Amniotic epithelial cell (primary cell): ENCODE data around the gene ACKR2.
A peak's percentile ranks its signal among the peaks of the same experiment; 100 is the strongest.

Experiments used
- DNase-seq: peaks from one replicate; pipeline ENCODE4 v3.0.0-alpha.2; 2010; ENCODE audit warnings: low read depth

The ACKR2 gene

GRCh38 chr3:42887084-42887483 is 77.8 kb downstream of the ACKR2 start:
- no peak for DNase-seq

- DNase-seq = no peak
Measured at GRCh38 chr3:42891042-42891441, 81.8 kb downstream of the ACKR2 start.

DNA sequence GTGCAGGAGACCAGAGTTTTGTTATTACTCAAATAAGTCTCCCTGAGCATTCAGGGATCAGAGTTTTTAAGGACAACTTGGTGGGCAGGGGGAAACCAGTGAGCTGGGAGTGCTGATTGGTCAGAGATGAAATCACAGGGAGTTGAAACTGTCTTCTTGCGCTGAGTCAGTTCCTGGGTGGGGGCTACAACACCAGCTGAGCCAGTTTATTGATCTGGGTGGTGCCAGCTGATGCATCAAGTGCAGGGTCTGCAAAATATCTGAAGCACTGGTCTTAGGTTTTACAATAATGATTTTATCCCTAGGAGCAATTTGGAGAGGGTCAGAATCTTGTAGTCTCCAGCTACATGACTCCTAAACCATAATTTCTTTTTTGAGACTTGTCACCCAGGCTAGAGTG is 82.9 kb downstream of the ACKR2 start:
- DNase-seq = peak; percentile 27

GRCh38 chr3:42892807-42893206 is 83.6 kb downstream of the ACKR2 start:
- DNase-seq = no peak

DNA sequence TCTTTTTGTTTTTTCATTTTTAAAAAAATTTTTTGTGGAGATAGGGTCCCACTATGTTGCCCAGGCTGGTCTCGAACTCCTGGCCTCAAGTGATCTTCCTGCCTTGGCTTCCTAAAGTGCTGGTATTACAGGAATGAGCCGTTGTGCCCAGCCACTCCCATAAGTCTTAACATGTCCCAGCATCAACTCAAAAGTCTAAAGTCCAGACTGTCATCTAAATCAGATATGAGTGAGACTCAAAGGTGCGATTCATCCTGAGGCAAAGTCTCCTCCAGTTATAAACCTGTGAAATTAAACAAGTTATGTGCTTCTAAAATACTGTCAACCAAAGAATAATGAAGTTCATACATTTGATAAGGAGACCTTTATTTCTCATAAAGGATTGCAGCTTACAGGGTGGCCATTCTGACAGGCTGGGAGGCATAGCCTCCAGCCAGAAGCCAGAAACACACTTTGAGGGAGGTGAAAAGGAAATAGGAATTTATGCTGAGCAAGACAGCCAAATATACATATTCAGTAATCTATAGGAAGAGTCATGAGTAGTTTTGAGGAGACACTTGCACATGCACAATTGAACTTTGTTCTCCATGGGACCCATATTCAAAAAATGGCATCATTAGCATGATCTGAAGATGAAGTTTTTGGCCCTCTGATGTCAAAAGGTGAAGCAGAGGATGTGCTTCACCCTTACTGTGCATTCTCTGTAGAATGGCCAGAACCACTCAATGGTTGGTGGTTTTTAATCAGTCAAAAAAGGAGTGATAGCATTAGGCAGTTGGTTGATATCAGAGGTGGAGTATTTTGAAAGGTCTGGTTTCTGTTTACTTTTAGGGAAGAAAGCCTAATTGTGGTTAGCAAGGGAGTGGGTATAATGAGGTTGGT is 85.7 kb downstream of the ACKR2 start:
- DNase-seq = no peak

DNA sequence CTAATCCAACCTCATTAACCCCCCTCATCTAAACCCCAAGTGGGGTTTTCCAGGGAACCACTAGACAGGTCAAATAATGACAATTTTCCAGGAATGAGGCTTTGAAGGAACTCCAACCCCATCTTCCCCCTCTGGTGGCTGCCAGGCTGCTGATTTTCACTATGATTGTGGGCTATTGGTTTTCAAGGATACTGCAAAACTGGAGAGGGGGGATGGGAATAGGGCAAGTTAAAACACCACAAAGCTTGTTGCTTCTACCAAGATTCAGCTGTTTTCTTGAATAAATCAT is 86.3 kb downstream of the ACKR2 start:
- DNase-seq = no peak

DNA sequence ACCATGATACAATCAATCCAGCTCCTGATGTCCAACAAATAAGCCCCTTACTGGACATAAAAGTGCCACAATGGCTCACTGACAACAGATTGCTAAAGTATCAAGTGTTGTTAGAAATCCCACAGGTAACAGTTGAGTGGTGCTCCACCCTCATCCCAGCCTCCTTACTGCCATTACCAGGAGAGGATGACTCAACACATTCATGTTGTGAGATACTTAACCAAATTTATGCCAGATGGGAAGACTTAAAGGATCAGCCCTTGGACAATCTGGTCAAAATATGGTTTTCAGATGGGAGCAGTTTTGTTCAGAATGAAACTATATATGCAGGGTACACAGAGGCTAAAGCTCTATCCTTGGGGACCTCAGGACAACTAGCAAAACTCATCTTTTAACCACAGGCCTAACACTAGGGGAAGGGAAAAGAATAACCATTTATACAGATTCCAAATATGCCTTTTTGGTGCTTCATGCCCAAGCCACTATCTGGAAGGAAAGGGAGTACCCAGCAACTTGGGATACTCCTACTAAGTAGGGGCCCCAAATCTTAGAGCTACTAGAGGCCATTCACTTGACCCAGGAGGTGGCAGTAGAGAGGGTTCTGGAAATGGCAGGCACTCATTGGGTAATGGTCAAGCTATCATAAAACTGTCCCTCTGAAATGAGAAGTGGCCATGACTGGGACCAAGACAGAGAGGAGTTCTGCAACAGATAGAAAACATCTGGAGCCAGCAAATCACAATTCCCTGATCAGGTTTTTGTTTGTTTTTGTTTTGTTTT is 89.8 kb downstream of the ACKR2 start:
- no peak for DNase-seq

DNA sequence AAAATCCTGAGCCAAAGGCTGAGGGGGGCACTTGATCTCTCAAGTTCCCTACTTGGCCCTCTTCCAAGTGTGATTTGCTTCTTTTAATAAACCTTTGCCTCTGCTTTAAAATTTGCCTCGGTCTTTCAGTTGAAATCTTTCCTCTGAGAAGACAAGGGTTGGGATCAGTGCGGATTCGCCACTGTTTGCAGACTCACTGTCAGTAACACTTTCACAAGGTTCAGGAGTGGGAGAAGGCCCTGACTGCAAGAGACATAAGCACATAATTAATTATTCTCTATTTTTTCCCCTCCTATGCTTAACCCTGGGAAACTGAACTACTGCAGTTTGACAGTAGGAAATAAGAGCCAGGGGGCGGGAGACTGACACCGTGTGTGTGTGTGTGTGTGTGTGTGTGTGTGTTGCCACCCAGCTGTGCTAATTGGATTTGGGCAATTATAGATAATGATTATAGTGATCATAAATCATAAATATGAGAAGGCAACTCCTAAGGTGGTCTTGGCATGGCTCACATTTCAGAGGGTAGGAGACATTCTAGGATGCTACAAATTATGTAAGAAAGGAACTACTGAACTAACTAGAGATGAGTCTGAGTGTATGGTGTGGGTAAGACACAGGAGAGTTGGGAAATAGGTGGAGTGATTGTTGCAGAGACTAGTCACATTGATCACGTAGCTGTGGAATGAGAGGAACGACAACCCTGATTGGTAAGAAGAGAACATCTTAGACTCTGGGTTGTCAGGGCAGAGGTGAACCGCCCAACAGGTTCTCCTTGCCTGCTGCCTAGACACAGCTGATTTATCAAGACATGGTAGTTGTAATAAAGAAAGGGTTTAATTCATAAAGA is 91.2 kb downstream of the ACKR2 start:
- no peak for DNase-seq

- DNase-seq = no peak
Measured at GRCh38 chr3:42901073-42901415, 91.8 kb downstream of the ACKR2 start.

DNA sequence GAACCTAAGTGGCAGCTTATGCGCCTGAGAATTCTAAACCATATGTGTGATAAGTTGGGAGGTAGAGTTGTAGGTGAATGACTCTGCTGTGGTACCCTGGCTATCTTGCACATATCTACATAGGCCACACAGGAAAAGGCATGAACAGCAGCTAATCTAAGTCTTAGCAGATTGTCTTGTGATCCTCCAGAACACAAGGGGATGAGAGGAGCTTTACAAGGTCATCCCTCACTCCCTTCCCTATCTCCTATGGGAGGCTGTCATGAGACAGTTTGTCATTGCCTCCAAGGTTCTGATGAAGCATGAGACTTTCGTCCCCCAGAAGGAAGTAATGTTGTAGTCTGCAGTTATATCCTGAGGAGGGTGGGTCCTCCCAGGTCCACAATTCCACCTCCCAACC is 93.0 kb downstream of the ACKR2 start:
- DNase-seq = no peak

- no peak for DNase-seq
Measured at GRCh38 chr3:42904076-42904475, 94.8 kb downstream of the ACKR2 start.

DNA sequence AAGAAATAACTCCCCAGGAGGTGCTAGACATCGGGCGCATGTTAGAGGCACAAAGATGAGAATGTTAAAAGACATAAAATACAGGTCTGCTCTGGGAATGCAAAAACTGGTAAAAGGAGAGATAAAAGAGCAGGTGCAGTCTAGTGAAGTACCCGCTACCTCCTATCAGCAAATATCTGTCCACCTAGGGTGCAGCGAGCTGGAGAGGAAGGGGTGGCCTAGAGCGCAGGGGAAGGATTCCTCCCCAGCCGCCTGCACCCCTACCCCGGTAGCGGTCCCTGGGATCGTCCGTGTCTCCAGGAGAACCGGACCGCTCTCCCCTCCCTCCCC is 96.5 kb downstream of the ACKR2 start:
- no peak for DNase-seq

DNA sequence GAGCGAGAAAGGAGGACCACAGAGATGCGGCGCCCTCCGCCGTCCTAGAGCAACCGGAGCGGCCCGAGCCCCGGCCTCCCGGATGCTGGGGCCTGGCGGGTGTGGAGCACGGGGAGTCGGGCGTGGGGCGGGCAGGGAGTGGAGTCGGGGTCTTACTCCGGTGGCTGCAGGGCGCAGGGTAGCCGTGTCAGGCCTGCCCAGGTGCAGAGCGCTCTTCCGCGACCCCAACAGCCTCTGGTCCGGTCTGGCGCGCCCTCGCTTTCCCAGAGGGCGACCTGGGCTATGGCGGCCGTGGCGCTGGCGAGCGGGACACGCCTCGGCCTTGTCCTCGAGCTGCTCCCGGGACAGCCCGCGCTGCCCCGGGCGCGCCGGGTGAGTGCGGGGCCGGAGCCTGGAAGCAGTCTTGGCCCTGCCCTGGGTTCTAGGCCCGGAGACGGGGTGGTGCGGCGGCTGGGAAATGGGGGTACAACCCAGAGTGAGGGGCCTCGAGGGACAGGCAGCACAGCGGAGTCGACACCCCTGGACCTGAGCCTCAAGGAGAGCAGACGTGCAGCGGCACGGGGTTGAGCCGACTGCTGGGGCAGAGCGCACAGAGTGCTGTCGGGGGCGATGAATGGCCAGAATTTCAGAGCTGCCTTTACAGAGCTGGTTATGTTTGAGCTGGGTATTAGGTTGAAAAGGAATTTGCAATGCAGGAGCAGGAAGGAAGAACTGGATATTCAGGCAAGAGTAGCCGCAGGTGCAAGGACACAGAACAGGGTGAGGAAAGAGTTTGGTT is 97.0 kb downstream of the ACKR2 start, which contains the start of gene ZNF662:
ZNF662 (plus strand) TSS at position 73 of the 778 bp plus-strand sequence. CDS start 1,973 bp downstream, outside the sequence.
- DNase-seq = peak; percentile 21

GRCh38 chr3:42906848-42907183 is 97.6 kb downstream of the ACKR2 start:
- DNase-seq = no peak

- no peak for DNase-seq
Measured at GRCh38 chr3:42908675-42909074, 99.4 kb downstream of the ACKR2 start.

DNA sequence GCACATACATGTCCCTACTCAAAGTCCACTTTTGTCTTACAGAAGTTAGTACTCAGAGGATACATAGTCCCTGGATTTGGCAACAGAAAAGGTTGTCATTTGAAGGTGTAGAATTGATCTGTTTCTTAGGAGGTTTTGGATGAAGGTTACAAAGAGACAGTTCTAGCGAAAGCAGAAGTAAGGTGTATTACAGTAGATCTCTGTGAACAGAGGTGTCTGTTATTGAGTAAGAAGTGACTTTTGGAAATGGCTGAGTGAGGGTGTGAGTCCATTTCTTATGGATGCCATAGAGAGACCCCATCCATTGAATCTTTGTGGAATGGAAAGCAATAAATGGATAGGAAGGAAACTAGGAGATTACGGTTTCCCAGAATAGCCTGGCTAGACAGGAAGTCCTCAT is 102.3 kb downstream of the ACKR2 start:
- DNase-seq = no peak

- peak; percentile 17 for DNase-seq
Measured at GRCh38 chr3:42914771-42915515, 105.7 kb downstream of the ACKR2 start.
